ENCODE measurements around the gene DDX23. TPM values are rescaled to one million over a fixed set of nuclear protein-coding genes. Genes with fewer than 3 reads are reported as not detected.
"Not testable (repeated sequence)": the region's sequence is repeated elsewhere in the genome, so short reads cannot be mapped to it uniquely, and the experiment has no call there.

The DDX23 gene
- total RNA-seq, result 85.1 TPM

DNA sequence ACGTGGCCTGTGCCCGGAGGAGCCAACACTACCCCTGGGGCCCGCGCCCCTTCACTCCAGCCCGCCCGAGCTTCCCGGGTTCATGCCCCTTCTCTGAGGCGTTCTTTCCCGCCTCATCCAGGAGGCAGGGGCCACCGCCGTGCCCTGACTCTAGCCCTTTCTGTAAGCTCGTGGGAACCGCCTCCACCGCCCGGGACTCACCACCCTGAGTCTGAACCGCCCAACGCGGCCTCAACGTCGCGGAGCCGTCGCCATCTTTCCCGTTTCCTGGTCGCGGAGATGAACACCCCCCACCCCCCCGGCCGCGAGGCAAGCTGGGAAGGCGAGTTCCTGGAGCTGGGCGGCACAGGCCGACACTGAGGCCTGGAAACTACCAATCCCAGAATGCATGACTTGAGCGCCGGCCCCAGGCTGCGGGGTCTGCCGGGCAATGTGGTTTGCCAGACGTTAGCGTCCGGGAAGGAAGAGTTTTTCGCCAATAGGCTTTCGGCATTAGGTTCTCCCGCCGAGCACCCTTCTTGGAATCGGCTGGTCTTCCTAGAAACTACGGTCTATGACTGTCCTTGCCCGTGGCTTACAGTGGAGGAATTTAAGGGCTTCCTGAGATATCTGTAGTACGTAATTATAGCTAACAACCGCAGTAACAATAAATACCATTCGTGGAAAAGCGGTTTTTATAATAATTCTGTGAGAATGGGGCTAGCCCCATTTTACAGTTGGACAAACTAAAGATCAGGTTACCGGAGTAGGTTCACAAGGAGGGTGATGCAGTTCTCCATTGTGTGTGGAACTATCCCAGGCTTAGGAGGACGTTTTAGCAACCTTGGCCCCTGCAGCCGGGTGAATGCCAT lies at the start of gene DDX23:
TSS of gene DDX23 (minus strand) at position 281 of the 851 bp plus-strand sequence. CDS start 6,381 bp downstream, outside the sequence.
- DNase-seq (ENCODE audit: low spot score), result peak; percentile 95

DNA sequence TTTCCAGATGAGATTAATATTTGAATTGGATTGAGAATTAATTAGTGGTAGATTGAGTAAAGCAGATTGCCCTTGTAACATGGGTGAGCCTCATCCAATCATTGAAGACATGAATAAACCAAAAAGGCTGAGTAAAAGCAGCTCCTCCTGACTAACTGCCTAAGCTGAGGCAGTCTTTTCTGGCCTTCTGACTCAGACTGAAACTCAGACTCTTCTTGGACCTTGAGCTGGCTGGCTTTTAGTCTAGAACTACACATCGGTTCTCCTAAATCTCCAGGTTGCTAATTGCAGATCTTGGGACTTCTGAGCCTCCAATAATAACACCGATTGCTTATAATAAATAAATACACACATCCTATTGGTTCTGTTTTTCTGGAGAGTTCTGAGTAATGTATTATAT lies 49.3 kb upstream of the DDX23 start:
- DNase-seq (ENCODE audit: low spot score), result no peak

DNA sequence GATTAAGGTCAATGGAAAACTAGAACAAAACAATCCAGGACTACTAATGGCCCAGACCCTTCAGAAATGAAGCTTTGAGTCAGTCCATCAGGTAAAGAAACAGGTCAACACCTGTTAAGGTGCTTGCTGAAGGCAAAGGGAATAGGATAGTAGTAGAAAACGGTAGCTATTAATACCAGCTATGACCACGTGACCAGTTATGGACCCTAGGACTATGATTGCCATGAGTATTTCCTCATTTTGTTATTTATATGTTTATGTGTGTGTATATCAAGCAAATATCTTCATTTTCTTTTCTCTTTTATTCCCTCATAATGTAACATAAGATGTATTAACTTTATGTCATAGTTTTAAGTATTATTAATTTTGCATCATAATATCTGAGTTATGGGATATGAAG lies 47.7 kb upstream of the DDX23 start:
- no peak for DNase-seq (ENCODE audit: low spot score)

DNA sequence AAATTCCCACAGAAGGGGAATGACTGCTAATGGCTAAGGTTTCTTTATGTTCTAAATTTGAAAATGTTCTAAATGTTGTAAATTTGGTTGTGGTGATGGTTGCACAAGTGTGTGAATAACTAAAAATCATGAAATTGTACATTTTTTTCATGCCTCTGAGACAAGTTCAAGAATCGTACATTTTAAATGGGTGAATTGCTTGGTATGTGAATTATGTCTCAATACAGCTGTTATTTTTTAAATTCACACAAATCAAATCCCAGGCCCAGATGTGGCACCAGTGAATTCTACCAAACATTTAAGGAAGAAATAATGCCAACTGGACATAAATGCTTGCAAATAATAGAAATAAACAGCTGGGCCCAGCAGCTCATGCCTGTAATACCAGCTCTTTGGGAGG lies 42.3 kb upstream of the DDX23 start:
- no peak for DNase-seq (ENCODE audit: low spot score)

DNA sequence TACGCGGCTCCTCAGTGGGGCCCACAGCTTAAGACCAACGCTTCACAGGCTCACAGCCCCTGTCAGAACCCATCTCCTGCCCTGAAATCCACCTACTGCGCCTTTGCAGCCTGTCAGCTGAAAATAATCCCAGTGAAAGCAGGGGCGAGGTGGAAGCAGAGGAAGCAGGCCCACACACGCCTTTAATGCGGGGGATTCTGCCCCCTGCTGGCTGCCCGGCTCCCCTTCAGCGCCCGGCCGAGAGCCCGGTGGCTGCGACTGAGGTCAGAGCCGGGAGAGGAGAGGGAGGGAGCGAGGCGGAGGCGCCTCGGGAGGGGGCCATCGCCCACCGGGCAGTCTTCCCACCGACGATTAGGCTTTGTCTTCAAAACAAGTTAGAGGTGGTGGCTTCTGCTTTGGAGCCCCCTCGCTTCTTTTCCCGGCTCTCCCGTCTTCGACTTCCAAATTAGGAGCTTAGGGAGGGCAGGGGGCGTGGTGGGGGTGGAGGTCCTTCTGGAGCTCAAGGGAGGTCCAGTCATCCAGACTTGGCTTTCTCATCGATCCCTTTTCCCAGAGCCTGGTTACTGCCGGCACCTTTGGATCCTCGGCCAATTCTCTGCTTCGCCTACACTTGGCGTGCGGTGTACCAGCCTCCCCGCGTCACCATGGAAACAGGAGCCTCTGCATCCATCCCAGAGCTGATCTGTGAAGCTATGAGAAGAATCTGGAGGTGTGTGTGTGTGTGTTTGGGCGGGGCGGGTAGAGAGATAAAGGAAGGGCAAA lies 38.9 kb upstream of the DDX23 start:
- peak; percentile 82 for DNase-seq (ENCODE audit: low spot score)

DNA sequence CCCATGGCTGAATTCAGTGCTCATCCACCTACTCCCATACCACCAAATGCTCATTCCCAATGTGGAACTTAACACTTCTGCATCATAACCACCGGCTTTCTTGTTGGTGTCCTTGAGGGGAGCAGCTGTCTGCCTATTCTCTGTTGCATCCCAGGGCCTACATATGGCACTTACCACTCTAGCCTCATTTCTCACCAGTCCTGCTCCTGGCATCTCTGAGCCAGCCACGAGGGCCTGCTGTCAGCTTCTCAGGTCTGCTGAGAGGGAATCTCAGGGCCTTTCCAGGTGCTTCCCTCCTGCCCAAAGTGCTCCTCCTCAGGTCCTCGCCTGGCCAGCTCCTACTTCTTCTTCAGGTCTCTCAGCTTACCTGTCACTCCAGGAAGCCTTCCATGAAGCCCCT lies 37.7 kb upstream of the DDX23 start:
- DNase-seq (ENCODE audit: low spot score), result no peak

DNA sequence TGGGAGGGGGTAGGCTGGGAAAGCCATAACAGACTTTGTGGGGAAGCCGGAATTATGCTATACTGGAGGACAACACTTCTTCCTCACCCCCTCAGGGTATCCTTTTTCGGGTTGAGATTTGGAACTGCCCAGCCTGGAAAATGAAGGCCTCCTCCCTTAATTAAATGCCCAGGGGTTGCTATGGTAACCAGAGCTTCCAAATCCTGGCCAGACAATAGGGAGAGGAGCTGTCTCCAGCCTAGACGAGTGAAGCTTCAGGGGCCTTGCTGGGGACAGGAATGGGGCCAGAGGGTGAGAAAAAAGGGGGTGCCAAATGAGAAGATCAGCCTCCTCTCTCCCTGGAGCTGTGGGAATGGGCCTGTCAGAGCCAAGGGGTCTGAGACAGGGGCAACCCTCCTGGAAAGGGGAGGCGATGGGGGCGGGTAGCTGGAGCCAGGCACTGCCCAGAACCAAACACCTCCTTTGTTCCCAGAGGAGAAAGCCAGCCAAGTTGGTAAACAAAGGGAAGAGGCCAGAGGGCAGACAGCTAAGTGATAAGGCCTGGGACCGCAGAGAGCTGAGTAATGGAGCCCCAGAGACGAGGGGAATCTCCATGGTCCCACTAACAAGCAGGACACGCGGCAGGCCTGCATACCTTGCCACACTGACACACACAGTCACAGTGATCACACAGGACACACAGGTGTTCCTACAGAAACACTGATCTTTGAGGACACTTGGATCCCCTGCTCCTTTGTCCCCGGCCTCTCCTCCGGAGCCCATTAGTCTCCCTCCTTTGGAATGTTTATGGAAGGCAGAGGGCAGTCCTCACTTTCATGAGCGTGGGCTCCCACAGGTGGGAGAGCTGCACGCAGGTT lies 31.6 kb upstream of the DDX23 start:
- peak; percentile 65 for DNase-seq (ENCODE audit: low spot score)

DNA sequence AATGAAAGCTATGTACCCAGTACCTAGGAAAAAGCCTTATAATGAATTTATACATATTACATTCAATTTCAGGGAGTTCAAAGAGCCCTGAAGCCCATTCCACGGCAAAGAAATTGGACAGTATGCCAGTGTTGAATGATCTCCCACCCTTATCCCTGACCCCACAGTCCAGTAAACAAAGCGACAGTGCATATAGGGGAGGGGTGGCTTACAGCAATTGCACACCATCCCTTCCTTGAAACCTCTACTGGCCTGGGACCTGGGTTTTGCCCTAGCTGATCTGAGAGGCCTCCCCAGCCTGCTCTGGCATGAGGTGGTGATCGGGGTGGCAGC lies 31.0 kb upstream of the DDX23 start:
- DNase-seq (ENCODE audit: low spot score), result no peak

DNA sequence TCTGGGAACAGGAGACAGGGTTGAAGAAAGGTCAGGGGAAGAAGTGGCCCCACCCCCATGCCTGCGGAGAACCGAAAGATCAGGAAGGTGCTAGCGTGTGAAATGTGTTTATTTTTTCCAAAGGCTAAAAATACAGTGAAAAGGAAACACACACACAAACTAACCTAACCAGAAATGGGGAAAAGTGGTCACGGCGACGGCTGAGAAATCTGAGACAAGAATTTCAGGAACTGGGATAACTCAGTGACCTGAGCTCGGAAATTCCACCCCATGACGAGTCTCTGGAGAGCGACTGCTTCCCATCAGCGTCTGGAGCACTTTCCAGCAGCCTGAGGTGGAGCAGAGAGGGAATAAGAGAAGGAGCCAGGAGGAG lies 30.3 kb upstream of the DDX23 start:
- DNase-seq (ENCODE audit: low spot score), result no peak

DNA sequence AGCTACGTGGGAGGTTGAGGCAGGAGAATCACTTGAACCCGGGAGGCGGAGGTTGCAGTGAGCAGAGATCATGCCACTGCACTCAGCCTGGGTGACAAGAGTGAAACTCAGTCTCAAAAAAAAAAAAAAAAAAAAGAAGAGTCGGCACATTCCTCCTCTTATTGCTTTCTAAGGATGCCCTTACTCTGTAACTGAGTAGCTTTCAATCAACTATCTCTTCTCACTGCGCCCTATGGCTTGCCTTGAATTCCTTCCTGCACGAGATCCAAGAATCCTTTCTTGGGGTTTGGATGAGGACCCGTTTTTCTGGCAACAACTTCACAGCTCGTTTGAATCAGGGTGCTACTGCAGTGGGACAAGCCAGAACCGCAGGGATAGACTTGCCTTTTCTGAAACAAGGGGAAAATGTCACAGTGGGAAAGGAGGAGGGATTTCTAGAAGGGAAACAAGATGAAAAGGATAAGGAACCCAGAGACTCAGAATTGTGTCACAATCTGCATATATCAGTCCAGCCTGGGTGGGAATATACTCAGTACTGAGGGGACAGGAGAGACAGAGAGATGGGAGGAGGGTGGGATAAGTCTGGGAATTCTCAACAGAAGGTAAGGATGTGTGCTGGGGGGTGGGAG lies 29.8 kb upstream of the DDX23 start:
- no peak for DNase-seq (ENCODE audit: low spot score)

DNA sequence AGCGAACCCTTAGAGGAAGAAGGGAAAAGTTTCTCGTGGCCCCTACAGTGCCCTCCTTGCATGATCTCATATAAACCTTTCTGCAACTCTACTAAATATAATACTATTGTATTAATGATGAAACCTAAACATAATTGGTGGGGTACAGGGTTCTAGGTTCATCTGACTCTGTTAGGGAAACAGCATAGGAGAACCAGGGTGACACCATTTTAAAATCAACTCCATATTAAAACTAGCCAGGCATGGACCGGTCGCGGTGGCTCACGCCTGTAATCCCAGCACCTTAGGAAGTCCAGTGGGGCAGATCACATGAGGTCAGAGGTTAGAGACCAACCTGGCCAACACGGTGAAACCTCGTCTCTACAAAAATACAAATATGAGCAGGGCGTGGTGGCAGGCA lies 28.7 kb upstream of the DDX23 start:
- no peak for DNase-seq (ENCODE audit: low spot score)

DNA sequence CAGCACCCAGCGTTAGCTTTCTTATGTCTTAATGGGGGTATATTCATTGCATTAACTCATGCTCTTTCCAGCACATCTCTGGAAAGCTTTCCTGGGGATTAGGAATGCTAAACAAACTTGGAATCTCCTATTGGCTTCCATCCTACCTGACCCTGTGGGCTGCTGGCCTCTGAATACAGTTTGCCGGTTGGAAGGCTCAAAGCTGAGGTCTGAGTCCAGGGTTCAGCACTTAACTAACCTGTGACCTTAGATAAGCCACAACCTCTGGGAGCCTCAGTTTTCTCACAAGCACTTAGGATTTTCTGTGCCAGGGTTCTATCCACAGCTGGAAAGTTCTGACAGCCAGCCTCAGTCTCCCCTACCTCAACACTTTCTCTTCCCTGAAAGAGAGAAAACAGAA lies 26.6 kb upstream of the DDX23 start:
- DNase-seq (ENCODE audit: low spot score), result no peak

DNA sequence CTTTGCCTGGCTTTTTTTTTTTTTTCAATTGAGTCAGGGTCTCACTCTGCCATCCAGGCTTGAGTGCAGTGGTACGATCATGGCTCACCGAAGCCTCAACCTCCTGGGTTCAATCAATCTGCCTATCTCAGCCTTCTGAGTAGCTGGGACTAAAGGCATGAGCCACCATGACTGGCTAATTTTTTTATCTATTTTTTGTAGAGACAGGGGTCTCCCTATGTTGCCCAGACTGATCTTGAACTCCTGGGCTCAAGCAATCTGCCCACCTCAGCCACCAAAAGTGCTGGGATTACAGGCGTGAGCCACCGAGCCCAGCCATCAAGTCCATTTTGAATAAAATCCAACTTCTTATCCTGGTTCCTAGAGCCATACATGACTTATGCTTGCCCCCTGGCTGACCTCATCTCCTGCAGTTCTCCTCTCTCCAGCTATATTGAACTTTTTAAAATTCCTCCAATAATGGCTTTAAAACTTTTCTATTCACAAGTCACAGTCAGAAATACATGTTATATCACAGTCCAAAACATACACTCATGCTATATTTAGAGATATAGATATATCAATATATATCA lies 24.1 kb upstream of the DDX23 start:
- no peak for DNase-seq (ENCODE audit: low spot score)

DNA sequence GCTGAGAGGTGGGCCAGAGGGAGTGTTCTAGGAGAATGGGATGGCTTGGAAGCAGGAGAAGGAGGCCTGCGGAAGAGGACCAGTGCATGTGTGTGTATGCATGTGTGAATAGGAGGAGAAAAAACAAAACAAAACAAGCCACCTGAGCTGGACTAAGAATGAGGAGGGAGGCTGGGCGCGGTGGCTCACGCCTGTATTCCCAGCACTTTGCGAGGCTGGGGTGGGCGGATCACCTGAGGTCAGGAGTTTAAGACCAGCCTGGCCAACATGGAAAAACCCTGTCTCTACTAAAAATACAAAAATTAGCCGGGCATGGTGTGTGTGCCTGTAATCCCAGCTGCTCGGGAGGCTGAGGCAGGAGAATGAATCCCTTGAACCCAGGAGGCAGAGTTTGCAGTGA lies 21.6 kb upstream of the DDX23 start:
- DNase-seq (ENCODE audit: low spot score), result not testable (repeated sequence)

DNA sequence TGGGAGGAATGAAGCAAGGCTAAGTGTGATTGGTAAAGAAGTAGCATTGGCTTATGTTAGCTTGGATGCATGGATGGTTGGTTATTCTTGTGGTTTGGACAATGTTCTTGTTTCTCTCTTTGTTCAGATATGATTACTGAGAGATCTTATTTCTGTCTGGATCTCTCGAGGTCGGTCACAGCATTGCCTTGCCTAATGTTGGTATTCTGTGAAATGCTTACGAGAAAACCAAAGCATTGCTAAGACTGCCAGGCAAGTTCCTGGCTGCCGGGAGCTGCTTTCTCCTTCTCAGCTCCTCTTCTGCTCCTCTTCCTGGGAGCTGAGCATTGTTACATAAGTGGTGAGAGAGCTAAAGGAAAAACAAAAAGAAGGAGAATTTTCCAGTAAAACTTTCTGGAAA lies 21.1 kb upstream of the DDX23 start:
- DNase-seq (ENCODE audit: low spot score), result no peak

DNA sequence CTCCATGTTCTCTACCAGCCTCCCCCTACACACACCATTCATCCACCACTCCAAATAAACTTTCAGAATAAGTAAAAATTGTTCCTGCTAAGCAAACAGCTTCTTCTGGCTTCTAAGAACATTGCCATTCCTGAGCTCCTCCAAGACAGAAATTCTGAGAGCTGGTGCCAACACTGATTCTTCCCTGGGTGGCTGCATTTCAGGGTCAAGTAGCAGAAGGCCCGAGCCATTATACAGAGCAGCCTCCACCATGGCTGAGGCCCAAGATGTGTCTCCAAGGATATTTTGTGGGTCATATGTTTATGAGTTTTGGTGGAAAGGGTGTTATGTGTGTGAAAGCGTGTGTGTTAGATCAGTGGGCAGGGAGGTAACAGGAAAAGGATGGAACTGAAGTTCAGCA lies 17.2 kb upstream of the DDX23 start:
- DNase-seq (ENCODE audit: low spot score), result no peak

DNA sequence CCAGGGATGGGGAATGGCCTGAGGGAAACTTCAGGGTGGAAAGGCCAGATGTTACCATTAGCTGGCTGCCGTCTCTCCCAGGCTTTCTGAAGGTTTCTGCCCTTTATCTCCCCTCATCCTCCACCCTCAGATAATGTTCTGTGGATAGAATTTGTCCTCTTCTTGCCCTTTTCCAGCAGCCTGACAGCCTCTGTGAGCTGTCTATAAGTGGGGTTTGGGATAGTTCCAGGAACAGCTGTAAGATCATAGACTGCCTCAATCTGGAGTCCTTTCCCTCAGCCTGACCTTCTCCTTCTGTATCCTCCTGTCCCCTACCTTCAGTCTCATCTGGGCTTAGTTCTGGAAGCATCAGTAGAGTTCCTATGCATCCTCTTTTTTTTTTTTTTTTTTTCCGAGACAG lies 16.5 kb upstream of the DDX23 start:
- DNase-seq (ENCODE audit: low spot score), result no peak

DNA sequence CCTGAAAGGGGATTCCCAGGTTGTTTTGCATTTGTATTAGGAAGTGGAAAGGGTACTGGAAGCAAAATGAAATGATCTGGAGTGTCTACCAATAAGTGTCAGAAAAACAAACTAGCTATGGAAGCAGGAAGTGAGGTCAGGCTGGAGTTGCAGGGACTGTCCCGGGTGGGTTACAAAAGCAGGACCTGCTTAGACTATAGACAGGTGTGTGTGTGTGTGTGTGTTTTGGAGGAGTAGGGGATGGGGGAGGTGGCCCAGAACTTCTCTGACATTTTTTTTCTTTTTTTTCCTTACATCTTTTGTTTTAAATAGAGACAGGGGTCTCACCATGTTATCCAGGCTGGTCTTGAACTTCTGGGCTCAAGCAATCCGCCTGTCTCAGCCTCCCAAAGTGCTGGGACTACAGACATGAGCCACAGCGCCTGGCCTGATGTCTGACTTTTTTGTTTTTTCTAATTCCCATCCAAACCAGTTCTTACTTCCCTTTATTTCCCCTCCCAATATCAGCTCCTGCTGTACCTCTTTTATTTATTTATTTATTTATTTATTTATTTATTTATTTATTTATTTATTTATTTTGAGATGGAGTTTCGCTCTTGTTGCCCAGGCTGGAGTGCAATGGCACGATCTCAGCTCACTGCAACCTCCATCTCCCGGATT lies 14.2 kb upstream of the DDX23 start:
- DNase-seq (ENCODE audit: low spot score), result no peak

DNA sequence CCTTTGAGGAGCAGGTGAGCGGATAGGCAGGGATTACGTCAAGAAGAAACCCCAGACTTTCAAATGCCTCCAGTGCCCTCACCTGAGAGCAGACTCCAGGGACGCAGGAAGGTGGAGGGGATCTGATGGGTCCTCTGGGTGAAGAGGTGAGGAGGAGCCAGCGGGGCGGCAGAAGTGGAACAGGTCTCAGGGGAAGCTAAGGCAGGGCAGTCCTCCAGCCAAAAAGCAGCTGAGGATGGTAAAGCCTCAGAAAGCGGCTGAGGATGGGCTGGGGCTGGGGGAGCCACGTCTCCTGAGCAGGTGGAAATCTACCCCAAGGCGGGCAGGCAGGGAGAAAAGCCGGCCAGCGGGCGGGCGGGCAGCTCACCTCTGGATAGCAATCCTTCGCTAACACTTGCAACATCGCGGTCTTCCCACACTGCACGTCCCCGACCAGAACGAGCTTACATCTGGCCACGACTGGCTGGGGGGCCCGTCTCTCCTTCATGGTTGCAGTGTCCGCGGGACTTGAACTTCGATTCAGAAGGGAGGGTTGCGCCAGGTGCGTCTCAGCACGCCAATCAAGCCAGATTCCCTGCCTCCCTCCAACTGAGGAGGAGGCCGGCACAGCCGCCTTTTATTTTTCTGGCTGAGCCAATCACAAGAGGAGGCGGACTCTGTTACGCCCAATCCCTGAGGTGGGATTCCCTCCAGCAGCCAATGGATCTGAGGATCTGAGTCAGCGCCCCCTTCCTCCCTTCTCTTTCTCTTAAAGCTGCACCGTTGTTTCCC lies 13.5 kb upstream of the DDX23 start, which contains the start of gene RND1:
TSS of gene RND1 (minus strand) at position 590 of the 771 bp plus-strand sequence. CDS start at position 487, 103 bp downstream.
- DNase-seq (ENCODE audit: low spot score), result peak; percentile 93

DNA sequence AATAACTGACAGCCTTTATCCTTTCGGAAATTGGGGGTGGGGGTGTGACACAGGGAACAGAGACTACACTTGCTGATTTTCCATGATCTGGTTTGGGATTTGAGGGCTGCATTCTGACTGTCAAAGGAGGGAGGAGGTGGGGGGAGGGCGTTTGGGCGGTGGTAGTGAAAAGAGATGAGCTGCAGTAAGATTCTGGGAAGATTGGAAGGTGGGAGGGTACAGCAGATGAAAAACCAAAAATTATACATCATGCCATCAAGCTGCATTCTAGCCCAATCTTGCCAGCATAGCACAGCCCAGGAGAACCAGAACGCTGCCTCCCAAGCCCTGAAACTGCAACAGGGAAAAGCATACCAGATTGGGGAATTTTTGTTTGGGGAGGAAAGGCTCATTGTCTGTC lies 11.3 kb upstream of the DDX23 start:
- DNase-seq (ENCODE audit: low spot score), result no peak
